Tibial nerve (tissue), 4 donors: ENCODE measurements around the gene STX18.

Experiments used
- CTCF ChIP-seq, 5 experiments: fragments of 200-600 bp in 3 of 5; fragments of 450-650 bp in 2 of 5; sonication (generic) in 3 of 5; IDR thresholded peaks; one replicate each; pipeline ENCODE4 v1.5.1; 2016 to 2019; ENCODE audit warnings: antibody characterized with exemption in 5 of 5, mild to moderate bottlenecking in 3 of 5, moderate library complexity in 2 of 5
- EP300 ChIP-seq, 2 donors: sonication (generic); formaldehyde crosslinking; IDR thresholded peaks; one replicate each; pipeline ENCODE4 v1.6.1; 2017; ENCODE audit warnings: antibody characterized with exemption in 2 of 2, mild to moderate bottlenecking in 1 of 2
- POLR2A ChIP-seq, 2 donors: fragments of 450-650 bp; IDR thresholded peaks; one replicate each; pipeline ENCODE4 v1.6.1; 2017; ENCODE audit warnings: antibody characterized with exemption in 2 of 2, mild to moderate bottlenecking in 2 of 2, moderate library complexity in 2 of 2

- TF ChIP-seq POLR2A (IDR thresholded peaks at IDR 0.05) (no peak), CTCF (IDR thresholded peaks at IDR 0.05) (no peak), EP300 (IDR thresholded peaks at IDR 0.05) (no peak)
Observed at GRCh38 chr4:4541040-4541631, 712 bp downstream of the STX18 start.
